NCI-H2196 treated with DMSO at 0.1 percent for 48 hours (cell line): ENCODE data around the gene CRISPLD2.

Source experiments
- DNase-seq: peaks from one replicate; lab custom pipeline; 2025; ENCODE audit not compliant: unreplicated experiment; lab: John Stamatoyannopoulos, UW

The CRISPLD2 gene

DNA sequence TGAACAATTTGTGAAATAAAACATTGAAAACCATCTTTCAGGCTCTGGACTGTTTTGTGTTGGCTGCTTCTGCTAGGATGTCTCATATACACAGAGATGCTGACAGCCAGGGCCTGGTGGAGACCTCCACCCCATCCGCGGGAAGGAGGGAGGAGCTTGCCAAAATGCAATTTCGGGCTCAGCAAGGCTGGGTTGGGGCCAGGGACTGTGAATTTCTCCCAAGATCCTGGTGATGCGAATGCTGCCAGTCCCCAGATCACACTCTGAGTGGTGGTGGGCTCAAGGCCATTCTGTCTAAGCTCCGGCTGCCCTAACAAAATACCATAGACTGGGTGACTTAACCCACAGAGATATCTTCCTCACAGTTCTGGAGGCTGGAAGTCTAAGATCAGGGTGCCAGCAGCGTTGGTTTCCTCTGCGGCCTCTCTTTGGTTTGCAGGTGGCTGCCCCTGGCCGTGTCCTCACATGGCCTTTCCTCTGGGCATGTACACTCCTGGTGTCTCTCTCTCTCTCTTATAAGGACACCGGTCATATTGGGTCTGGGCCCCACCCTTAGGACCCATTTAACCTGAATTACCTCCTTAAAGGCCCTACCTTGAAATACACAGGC is 89.8 kb downstream of the CRISPLD2 start:
- DNase-seq = no peak

GRCh38 chr16:84911486-84912216 is 91.9 kb downstream of the CRISPLD2 start:
- DNase-seq = no peak

- DNase-seq = no peak
These were observed 93.5 kb downstream of the CRISPLD2 start for GRCh38 chr16:84913315-84913714.

GRCh38 chr16:84914273-84914672 is 94.5 kb downstream of the CRISPLD2 start:
- no peak for DNase-seq

- no peak for DNase-seq
These were observed 96.4 kb downstream of the CRISPLD2 start for GRCh38 chr16:84916178-84916577.

- no peak for DNase-seq
These were observed 97.1 kb downstream of the CRISPLD2 start for GRCh38 chr16:84916850-84917249.

- no peak for DNase-seq
These were observed 97.7 kb downstream of the CRISPLD2 start for GRCh38 chr16:84917492-84917891.

GRCh38 chr16:84918006-84918909 is 98.5 kb downstream of the CRISPLD2 start:
- DNase-seq = no peak

DNA sequence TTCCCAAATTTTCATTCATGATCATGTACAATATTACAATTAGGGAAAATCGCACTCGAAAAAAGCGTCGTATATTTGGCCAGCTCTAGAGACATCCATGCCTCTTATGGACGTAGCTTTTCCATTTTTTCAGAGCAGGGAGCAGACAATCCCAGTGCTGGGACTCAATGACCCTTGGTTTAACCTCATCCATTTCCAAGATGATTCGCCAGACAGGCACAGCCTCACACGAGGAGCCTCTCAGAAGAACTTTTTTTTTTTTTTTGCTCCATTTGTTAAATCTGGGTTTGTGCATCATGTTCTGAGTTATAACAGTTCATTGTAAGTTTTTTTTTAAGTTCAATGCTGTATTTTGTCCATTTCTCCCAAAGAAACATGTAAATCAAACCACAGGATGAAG is 99.5 kb downstream of the CRISPLD2 start:
- no peak for DNase-seq

DNA sequence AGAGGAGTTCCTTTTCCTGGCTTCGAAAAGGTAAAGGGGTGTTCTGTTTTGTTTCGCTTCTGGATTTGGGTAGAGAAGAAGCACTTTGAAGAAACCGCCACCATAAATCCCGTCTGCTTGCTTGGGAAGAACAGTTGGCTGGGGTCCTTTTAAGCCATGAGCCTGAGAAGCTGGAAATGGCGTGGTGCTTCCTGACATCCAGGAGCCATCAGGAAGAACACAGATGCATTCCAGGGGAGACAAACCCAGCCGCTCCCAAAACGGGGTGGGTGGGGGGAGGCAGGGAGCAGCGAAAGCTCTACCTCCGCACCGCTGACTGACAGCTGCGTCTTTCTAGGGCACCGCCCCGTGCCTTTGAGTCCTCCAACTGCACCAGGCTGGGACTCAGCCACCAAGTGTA is 99.9 kb downstream of the CRISPLD2 start:
- DNase-seq = no peak

DNA sequence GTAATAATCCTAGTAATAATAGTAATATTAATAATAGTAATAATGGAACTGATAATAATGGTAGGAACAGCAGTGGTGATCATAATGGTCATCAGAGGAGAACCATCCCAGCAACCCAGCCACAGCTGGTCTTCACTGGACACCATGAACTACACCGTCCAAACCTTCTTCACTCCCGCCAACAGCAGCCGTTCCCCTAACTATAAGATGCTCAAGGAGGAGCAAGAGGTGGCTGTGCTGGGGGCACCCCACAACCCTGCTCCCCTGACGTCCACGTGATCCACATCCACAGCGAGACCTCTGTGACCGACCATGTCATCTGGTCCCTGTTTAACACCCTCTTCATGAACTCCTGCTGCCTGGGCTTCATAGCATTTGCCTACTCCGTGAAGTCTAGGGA is 100.5 kb downstream of the CRISPLD2 start:
- no peak for DNase-seq

DNA sequence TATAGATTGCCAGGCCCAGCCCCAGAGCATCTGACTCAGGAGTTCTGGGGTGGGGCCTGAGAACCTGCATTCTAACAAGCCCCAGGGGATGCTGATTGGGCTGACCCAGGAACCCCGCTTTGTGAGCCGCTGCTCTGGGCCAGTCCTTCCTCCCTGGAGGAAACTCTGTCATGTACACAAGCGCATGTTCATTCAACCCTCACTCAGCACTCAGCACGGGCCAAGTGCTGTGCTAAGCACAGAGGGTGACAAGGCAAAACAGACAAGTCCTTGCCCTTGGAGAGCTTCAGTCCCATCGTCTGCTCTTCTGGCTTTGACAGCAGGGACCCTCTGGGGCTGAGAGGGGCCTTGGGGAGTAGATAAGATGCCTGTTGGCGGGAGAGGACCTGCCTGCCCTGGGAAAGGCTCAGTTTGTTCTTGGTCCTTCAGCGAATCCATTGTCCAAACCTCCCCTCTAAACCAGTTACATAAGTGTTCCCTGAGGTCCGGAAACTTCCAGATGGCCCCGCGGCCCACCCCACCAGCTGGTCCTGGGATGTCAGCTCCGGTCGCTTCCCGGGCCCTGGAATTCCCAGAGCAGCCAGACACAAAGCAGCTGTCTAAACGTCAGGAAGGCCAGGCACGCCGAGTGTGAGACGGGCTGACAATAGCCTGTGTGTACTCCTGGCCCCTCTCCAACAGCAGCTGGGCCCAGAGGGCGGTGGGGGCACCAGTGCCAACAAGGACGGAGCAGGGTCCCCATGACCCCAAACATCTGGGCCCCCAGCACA is 102.8 kb downstream of the CRISPLD2 start:
- DNase-seq = no peak

DNA sequence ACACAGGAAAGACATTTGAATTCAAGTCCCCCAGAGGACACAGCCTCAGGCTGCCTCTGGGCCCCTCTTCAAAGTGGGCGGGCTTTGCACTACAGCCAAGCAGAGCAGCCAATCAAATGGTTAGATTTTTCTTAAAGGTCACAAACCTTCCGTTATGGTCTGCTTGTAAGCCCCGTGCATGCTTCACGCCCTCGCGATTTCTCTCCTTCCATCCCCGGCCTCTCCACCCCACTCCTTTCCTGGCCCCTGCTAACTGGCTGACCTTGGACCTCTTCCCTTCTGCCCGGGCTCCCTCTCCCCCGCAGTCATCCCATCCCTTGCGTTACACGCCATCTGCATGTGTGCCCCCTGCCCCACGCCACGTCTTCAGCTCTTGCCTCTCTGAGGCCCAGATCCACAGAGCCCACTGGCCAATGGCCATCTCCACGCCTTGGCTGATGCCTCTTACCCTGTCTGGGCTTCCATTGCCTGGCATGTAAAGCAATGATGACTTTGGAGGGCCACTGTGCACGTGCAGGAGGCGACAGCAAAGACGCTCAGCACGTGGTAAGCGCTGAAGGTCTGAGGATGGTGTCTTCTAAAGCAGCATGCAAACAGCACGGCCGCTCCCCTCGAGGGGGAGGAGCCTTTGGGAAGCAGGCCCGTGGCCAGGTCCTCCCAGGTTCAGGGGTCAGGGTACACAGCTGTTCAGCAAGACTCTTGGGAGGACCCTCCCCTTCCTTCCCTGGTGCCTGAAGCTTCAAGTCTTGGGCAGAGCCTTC is 104.7 kb downstream of the CRISPLD2 start:
- no peak for DNase-seq

DNA sequence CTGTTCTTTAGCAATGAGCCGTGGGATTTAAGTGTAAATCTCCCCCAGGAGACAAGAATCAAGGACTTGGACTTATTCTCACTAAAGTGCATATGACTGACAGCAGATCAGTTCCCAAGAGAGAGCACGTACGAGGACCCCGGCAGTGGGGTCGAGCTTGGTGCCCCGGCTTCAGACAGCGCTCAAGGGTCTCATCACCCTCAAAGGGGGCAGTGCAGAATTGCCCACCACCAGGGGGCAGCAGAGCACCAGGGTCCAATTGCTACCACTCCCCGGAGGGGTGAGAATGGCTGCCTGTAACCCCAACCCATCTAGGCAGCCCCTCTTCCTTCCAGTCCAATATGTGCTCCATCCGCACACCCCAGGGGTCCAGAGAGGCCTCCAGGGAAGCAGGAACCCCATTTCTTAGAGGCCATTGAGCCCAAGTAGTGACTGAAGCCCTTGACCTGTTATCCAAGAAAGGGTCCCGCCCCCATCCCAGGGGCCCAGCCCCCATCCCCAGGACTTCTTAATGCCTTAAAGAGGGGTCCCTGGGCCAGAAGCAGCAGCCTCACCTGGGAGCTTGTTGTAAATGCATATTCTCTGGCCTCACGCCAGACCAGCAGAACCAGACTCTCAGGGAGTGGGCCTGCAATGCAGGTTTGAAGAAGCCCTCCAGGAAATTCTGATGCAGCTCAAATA is 105.4 kb downstream of the CRISPLD2 start:
- DNase-seq = no peak

- DNase-seq = no peak
These were observed 106.1 kb downstream of the CRISPLD2 start for GRCh38 chr16:84925773-84926372.

- no peak for DNase-seq
These were observed 106.7 kb downstream of the CRISPLD2 start for GRCh38 chr16:84926462-84926861.

- no peak for DNase-seq
These were observed 108.1 kb downstream of the CRISPLD2 start for GRCh38 chr16:84927621-84928591.
